SK-N-MC (cell line): ENCODE measurements around the gene GALNT15.

Source experiments
- EZH2 ChIP-seq: fragments of 200-600 bp; sonication (generic); IDR thresholded peaks from one replicate; pipeline ENCODE4 v1.6.1; 2017; ENCODE audit warnings: antibody characterized with exemption
- FOXP2 ChIP-seq: optimal IDR thresholded peaks from 2 replicates; pipeline ENCODE3; 2011; ENCODE audit warnings: mild to moderate bottlenecking, moderate library complexity; ENCODE audit not compliant: insufficient read depth; ENCODE audit errors: extremely low read length, control extremely low read depth
- POLR2AphosphoS5 ChIP-seq: IDR thresholded peaks from 2 replicates; pipeline ENCODE4 v1.6.1; 2012; ENCODE audit warnings: mild to moderate bottlenecking, low read depth, low read length, borderline replicate concordance

DNA sequence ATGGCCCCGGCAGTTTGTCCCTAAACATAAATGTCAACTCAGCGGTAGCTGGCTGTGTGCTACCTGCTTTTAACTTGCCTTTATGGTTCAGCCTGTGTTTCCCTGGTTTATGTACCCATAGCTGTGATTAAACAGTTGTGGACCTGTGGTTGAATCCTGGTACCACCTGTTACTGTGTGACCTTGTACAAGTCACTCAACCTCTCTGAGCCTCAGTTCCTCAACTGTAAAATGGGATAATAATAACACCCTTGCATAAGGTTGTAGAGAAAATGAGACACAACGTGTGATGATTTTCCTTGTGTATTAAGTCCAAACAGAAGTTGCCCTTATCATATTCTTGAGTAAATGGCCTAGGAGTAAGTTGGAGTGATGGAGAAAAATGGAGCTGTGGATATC lies 6.3 kb downstream of the GALNT15 start:
- TF ChIP-seq POLR2AphosphoS5 (no peak), EZH2 (no peak), FOXP2 (no peak)
